H9 (cell line): ENCODE measurements around the gene NHS. TPM values are rescaled to one million over a fixed set of nuclear protein-coding genes. Genes with fewer than 3 reads are reported as not detected.

Experiments
- DNase-seq: peaks from one replicate; pipeline ENCODE4 v3.0.0-alpha.2; 2017
- H2AFZ ChIP-seq: one replicate; pipeline ENCODE4 v1.6.1; 2013; ENCODE audit warnings: mild to moderate bottlenecking, low read length, control low read depth, moderate library complexity
- H2AK5ac ChIP-seq: 2 replicates; pipeline ENCODE4 v1.6.1; 2013; ENCODE audit warnings: low read length, control low read depth, mixed read lengths; ENCODE audit not compliant: insufficient read length
- H2BK120ac ChIP-seq: one replicate; pipeline ENCODE4 v1.6.1; 2013; ENCODE audit warnings: low read depth, mild to moderate bottlenecking, low read length, control low read depth, inconsistent platforms; ENCODE audit not compliant: poor library complexity, severe bottlenecking
- H2BK12ac ChIP-seq: 2 replicates; pipeline ENCODE4 v1.6.1; 2013; ENCODE audit warnings: low read length, control low read depth, mixed read lengths, low read depth; ENCODE audit not compliant: insufficient read length
- H2BK15ac ChIP-seq: 2 replicates; pipeline ENCODE4 v1.6.1; 2013; ENCODE audit warnings: low read depth, low read length, control low read depth
- H2BK20ac ChIP-seq: one replicate; pipeline ENCODE4 v1.6.1; 2013; ENCODE audit warnings: low read depth, mild to moderate bottlenecking, low read length, control low read depth, inconsistent platforms; ENCODE audit not compliant: poor library complexity, severe bottlenecking
- H2BK5ac ChIP-seq: 2 replicates; pipeline ENCODE4 v1.6.1; 2013; ENCODE audit warnings: low read length, control low read depth, mixed read lengths; ENCODE audit not compliant: insufficient read length
- H3K14ac ChIP-seq: 2 replicates; pipeline ENCODE4 v1.6.1; 2013; ENCODE audit warnings: low read length, control low read depth; ENCODE audit not compliant: insufficient read depth
- H3K18ac ChIP-seq: 2 replicates; pipeline ENCODE4 v1.6.1; 2013; ENCODE audit warnings: low read depth, mild to moderate bottlenecking, mixed read lengths, low read length, control low read depth; ENCODE audit not compliant: insufficient read length
- H3K23ac ChIP-seq: 2 replicates; pipeline ENCODE4 v1.6.1; 2013; ENCODE audit warnings: low read length, control low read depth, mixed read lengths, low read depth; ENCODE audit not compliant: insufficient read length
- H3K23me2 ChIP-seq: 2 replicates; pipeline ENCODE4 v1.6.1; 2013; ENCODE audit warnings: low read depth, mild to moderate bottlenecking, mixed read lengths, low read length, control low read depth; ENCODE audit not compliant: insufficient read length, poor library complexity, severe bottlenecking
- H3K27ac ChIP-seq: 2 replicates; pipeline ENCODE4 v1.5.1; 2013; ENCODE audit warnings: low read length, control low read depth, mixed read lengths, low read depth; ENCODE audit not compliant: insufficient read length
- H3K27me3 ChIP-seq: 2 replicates; pipeline ENCODE4 v1.6.1; 2013; ENCODE audit warnings: low read length, control low read depth, inconsistent platforms; ENCODE audit not compliant: insufficient read depth
- H3K4ac ChIP-seq: 2 replicates; pipeline ENCODE4 v1.6.1; 2013; ENCODE audit warnings: low read depth, mild to moderate bottlenecking, control low read depth, inconsistent platforms, low read length, moderate library complexity
- H3K4me1 ChIP-seq: 2 replicates; pipeline ENCODE4 v1.6.1; 2013; ENCODE audit warnings: low read length, control low read depth, inconsistent platforms; ENCODE audit not compliant: insufficient read depth
- H3K4me2 ChIP-seq: 2 replicates; pipeline ENCODE4 v1.6.1; 2013; ENCODE audit warnings: low read length, control low read depth, mixed read lengths; ENCODE audit not compliant: insufficient read length, insufficient read depth
- H3K56ac ChIP-seq: 2 replicates; pipeline ENCODE4 v1.6.1; 2013; ENCODE audit warnings: low read depth, mild to moderate bottlenecking, mixed read lengths, low read length, control low read depth; ENCODE audit not compliant: insufficient read length
- H3K79me1 ChIP-seq: 2 replicates; pipeline ENCODE4 v1.6.1; 2013; ENCODE audit warnings: low read depth, mild to moderate bottlenecking, moderate library complexity, low read length, control low read depth, inconsistent platforms; ENCODE audit not compliant: insufficient read depth, poor library complexity, severe bottlenecking
- H3K79me2 ChIP-seq: 2 replicates; pipeline ENCODE4 v1.6.1; 2013; ENCODE audit warnings: low read length, control low read depth, inconsistent platforms; ENCODE audit not compliant: insufficient read depth
- H3K9ac ChIP-seq: 2 replicates; pipeline ENCODE4 v1.6.1; 2013; ENCODE audit warnings: low read length, control low read depth, mixed read lengths; ENCODE audit not compliant: insufficient read length; ENCODE audit errors: extremely low read depth
- H3K9me3 ChIP-seq: one replicate; pipeline ENCODE4 v1.6.1; 2013; ENCODE audit warnings: low read depth, low read length, inconsistent platforms; ENCODE audit not compliant: control insufficient read depth
- H3T11ph ChIP-seq: one replicate; pipeline ENCODE4 v1.6.1; 2013; ENCODE audit warnings: mild to moderate bottlenecking, low read length, control low read depth, inconsistent platforms
- H4K20me1 ChIP-seq: one replicate; pipeline ENCODE4 v1.6.1; 2013; ENCODE audit not compliant: control insufficient read depth, insufficient read length, insufficient read depth
- H4K5ac ChIP-seq: 2 replicates; pipeline ENCODE4 v1.6.1; 2013; ENCODE audit warnings: low read depth, mild to moderate bottlenecking, mixed read lengths, low read length, control low read depth; ENCODE audit not compliant: insufficient read length
- H4K8ac ChIP-seq: replicated peaks from 2 replicates; pipeline ENCODE4 v1.6.1; 2013; ENCODE audit warnings: low read length, control low read depth, mixed read lengths, low read depth; ENCODE audit not compliant: insufficient read length
- H4K91ac ChIP-seq: 2 replicates; pipeline ENCODE4 v1.6.1; 2013; ENCODE audit warnings: low read depth, mild to moderate bottlenecking, moderate library complexity, mixed read lengths, low read length, control low read depth; ENCODE audit not compliant: insufficient read length
- H3K27ac Mint-ChIP-seq, 3 experiments: 2 replicates in 2 of 3; 3 replicates in 1 of 3; pipeline ENCODE4 v1.8.0; 2020 to 2021; ENCODE audit warnings: mixed read lengths in 3 of 3, mild to moderate bottlenecking in 1 of 3, moderate library complexity in 1 of 3
- H3K27me3 Mint-ChIP-seq: 2 replicates; pipeline ENCODE4 v1.8.0; 2021; ENCODE audit warnings: low read depth, mild to moderate bottlenecking, moderate library complexity, mixed read lengths
- H3K36me3 Mint-ChIP-seq, 3 experiments: 2 replicates in 2 of 3; 3 replicates in 1 of 3; pipeline ENCODE4 v1.8.0; 2020 to 2021; ENCODE audit warnings: low read depth in 3 of 3, mixed read lengths in 3 of 3; ENCODE audit not compliant: insufficient read depth in 1 of 3
- H3K4me1 Mint-ChIP-seq, 2 experiments: 2 replicates each; pipeline ENCODE4 v1.8.0; 2020; ENCODE audit warnings: mixed read lengths in 2 of 2
- H3K4me3 Mint-ChIP-seq, 2 experiments: 2 replicates in 1 of 2; 3 replicates in 1 of 2; pipeline ENCODE4 v1.8.0; 2020 to 2021; ENCODE audit warnings: mild to moderate bottlenecking in 2 of 2, mixed read lengths in 2 of 2, moderate library complexity in 1 of 2
- H3K9me3 Mint-ChIP-seq, 2 experiments: 2 replicates in 1 of 2; 3 replicates in 1 of 2; pipeline ENCODE4 v1.8.0; 2020; ENCODE audit warnings: mild to moderate bottlenecking in 2 of 2, mixed read lengths in 2 of 2, moderate library complexity in 1 of 2
- CTCF ChIP-seq: fragments of 200-600 bp; sonication (generic); conservative IDR thresholded peaks from 3 replicates; pipeline ENCODE4 v1.8.0; 2021; ENCODE audit warnings: antibody characterized with exemption, mild to moderate bottlenecking
- WGBS: extraction: QIAGEN DNeasy Blood & Tissue Kit; methylation state at CpG from one replicate; pipeline ENCODE4 v1.1.7; 2013; ENCODE audit warnings: missing lambda C conversion rate, low lambda C conversion rate, mixed read lengths; ENCODE audit not compliant: insufficient read length; ENCODE audit errors: extremely low coverage; 5-methylcytosine and 5-hydroxymethylcytosine counted together
- total RNA-seq: library from RNA; stranded (reverse); gene quantifications from 2 replicates; pipeline ENCODE4 v1.2.1, GENCODE V29; 2021

The NHS gene
- total RNA-seq, 1 experiment from 2014 or later: 8.7 TPM

DNA sequence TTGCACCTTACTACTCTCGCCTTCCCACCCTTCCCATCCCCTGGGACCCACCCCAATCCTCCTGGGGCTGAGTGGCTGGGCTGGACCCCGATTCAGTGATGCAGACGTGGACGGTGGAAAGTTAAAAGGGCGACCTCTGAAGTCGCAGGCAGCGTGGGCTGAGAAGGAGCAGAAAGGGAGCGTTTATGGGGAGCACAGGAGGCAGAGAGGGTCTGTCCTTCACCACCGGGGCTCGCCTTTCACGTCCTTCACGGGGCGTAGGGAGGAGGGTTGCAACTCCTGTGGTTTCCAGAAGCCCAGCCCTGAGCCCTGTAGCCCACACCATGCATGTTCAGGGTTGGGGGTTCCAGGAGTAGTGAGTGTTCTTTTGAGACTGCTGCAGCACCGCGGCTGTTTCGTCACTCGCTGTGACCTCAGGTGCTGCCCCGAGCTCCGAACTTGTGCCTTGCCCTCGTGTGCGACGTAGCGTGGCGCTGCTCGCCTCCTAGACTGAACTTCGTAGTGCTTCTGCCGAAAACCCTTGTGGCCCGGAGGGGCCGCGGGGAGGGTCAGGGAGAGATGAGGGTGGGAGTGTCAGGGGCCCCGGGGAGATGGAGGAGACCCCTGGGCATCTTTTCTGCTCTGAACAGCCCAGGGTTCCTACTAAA, 1.6 kb downstream of the NHS start:
- H3K4me1 ChIP-seq: no peaks in the 10 kb centered on the region
- no peaks in the 10 kb centered on the region for H4K20me1 ChIP-seq
- H2BK120ac ChIP-seq: no peak overlapping the region
- no peaks in the 10 kb centered on the region for H3K79me1 ChIP-seq
- H4K5ac ChIP-seq: no peak overlapping the region
- WGBS: no CpG with 5 or more reads among the region's 31 CpGs
- H3K4me2 ChIP-seq: peak overlapping the region; percentile 75
- H3K27ac Mint-ChIP-seq: no peak overlapping the region
- no peak overlapping the region for H2AFZ ChIP-seq
- no peak overlapping the region for H3K23ac ChIP-seq
- H2AK5ac ChIP-seq: no peak overlapping the region
- peaks cover 66% of the 10 kb centered on the region for H3K27me3 Mint-ChIP-seq
- H3K56ac ChIP-seq: no peak overlapping the region
- peaks cover 30 to 32% of the 10 kb centered on the region in 2 experiments for H3K4me1 Mint-ChIP-seq
- no peak overlapping the region for H3K27ac ChIP-seq
- H2BK15ac ChIP-seq: no peak overlapping the region
- peaks cover 4 to 11% (median 9%) of the 10 kb centered on the region in 3 experiments for H3K36me3 Mint-ChIP-seq
- H2BK20ac ChIP-seq: no peak overlapping the region
- H3K79me2 ChIP-seq: no peaks in the 10 kb centered on the region
- no peak overlapping the region for H3K18ac ChIP-seq
- H3T11ph ChIP-seq: no peak overlapping the region
- peaks cover 14% of the 10 kb centered on the region; the same call in 1 of the 2 replicates for H3K27me3 ChIP-seq
- no peak overlapping the region for H2BK5ac ChIP-seq
- H3K9ac ChIP-seq: no peak overlapping the region
- no peak overlapping the region for H2BK12ac ChIP-seq
- peak overlapping the region; percentile 77 to 91 for H3K4me3 Mint-ChIP-seq
- H3K4ac ChIP-seq: no peak overlapping the region
- no peak for DNase-seq
- no peak overlapping the region for H4K91ac ChIP-seq
- TF ChIP-seq CTCF: no peak
- H3K14ac ChIP-seq: peak overlapping the region; percentile 43; the same call in 1 of the 2 replicates
- no peak overlapping the region for H4K8ac ChIP-seq
- H3K9me3 Mint-ChIP-seq: peaks cover 10% of the 10 kb centered on the region in 2 experiments
- H3K23me2 ChIP-seq: peaks cover 26% of the 10 kb centered on the region
- peaks cover 10% of the 10 kb centered on the region for H3K9me3 ChIP-seq
